ENCODE data around the gene SCN5A.

SCN5A gene

DNA sequence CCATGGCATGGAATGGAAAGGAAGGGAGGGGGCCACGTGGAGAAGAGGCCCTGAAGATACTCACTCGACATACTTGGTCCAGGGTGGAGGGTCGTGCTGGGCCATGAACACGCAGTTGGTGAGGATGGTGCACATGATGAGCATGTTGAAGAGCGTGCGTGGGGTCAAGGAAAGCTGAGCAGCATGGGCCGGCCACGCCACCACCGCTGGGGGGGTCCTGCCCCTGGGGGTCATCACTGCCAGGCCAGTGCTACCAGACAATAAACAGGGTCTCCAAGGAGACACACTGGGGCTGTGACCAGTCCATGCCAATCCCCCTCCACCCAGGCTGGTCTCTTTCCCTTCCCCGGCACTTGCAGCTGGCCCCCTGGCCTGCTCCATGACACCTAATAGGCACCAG lies 27.2 kb downstream of the SCN5A start:
- TF ChIP-seq, protein P1, sequence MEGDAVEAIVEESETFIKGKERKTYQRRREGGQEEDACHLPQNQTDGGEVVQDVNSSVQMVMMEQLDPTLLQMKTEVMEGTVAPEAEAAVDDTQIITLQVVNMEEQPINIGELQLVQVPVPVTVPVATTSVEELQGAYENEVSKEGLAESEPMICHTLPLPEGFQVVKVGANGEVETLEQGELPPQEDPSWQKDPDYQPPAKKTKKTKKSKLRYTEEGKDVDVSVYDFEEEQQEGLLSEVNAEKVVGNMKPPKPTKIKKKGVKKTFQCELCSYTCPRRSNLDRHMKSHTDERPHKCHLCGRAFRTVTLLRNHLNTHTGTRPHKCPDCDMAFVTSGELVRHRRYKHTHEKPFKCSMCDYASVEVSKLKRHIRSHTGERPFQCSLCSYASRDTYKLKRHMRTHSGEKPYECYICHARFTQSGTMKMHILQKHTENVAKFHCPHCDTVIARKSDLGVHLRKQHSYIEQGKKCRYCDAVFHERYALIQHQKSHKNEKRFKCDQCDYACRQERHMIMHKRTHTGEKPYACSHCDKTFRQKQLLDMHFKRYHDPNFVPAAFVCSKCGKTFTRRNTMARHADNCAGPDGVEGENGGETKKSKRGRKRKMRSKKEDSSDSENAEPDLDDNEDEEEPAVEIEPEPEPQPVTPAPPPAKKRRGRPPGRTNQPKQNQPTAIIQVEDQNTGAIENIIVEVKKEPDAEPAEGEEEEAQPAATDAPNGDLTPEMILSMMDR (IDR thresholded peaks at IDR 0.05; ENCODE audit: borderline replicate concordance, control extremely low read depth, extremely low read depth, insufficient read depth, missing control alignments) = no peak
- in situ Hi-C loops (cut with MboI; ENCODE audit: low sequenced_read_pairs, unreplicated experiment) = no loop called here
- no peak for DNase-seq (ENCODE audit: low spot score)

DNA sequence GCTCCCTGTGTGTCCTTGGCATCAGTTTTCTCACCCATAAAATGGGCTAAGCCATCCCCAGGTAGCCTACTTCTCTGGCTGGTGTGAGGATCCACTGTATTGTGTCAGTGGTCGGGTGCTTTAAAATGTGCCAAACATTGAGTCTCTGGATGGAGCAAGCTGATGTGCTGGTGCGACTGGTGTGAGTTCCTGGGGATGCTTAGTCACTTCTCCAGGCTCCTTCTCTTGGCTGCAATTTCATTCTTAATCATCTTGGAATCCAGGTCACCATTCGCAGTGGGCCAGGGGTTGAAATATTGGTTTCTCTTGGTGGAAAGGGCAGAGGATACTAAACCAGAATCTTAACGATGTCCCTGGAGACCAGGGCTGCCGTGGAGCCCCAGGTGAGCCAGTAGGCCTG lies 29.3 kb downstream of the SCN5A start:
- TF ChIP-seq, protein P1 (IDR thresholded peaks at IDR 0.05; ENCODE audit: borderline replicate concordance, control extremely low read depth, extremely low read depth, insufficient read depth, missing control alignments) = no peak
- in situ Hi-C loops (cut with MboI; ENCODE audit: low sequenced_read_pairs, unreplicated experiment) = no loop called here
- DNase-seq (ENCODE audit: low spot score) = no peak

DNA sequence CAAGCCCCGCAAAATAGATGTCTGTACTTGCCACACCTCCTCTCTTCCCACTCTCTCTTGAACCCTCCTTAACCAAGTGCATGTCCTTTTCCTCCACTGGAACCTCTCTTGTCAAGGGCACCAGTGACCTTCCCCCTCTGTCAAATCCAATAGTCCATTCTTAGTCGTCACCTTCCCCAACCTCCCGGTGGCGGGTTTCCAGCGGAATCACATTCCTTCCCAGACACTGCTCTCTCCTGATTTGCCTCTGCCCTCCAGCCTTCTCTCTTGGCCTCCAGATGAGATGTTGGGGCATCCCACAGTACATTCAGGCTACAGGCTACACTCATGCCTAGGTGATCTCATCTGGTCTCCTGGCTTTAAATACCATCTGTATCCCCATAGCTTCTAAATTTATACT lies 31.1 kb downstream of the SCN5A start:
- in situ Hi-C loops (cut with MboI; ENCODE audit: low sequenced_read_pairs, unreplicated experiment) = no loop called here
- no peak for DNase-seq (ENCODE audit: low spot score)

DNA sequence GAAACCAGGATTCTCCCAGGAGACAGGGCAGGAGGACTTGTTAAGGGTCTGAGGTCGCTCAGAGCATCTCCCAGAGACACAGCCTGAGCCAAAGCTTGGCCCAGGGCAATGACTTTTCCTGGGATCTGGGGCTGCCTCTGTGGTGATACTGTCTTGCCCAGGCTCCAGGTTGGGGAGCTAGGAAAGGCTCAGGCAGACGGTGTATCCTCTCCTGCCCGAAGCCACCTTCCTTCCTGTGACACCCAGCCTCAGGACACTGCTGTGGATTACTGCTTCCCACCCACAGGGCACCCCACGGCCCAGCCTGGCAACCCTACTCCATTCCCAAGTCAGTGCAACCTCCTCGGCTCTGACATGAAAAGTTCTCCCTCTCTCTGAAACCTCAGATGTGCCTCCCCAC lies 31.9 kb downstream of the SCN5A start:
- DNase-seq (ENCODE audit: low spot score) = no peak
- TF ChIP-seq, protein P1 (IDR thresholded peaks at IDR 0.05; ENCODE audit: borderline replicate concordance, control extremely low read depth, extremely low read depth, insufficient read depth, missing control alignments) = no peak
- in situ Hi-C loops (cut with MboI; ENCODE audit: low sequenced_read_pairs, unreplicated experiment) = no loop called here

More for the DNA sequence above, 31.1 kb downstream of the SCN5A start:
- TF ChIP-seq, protein P1 (IDR thresholded peaks at IDR 0.05; ENCODE audit: borderline replicate concordance, control extremely low read depth, extremely low read depth, insufficient read depth, missing control alignments) = no peak

- in situ Hi-C loops (cut with MboI; ENCODE audit: low sequenced_read_pairs, unreplicated experiment) = no loop called here
- TF ChIP-seq, protein P1 (IDR thresholded peaks at IDR 0.05; ENCODE audit: borderline replicate concordance, control extremely low read depth, extremely low read depth, insufficient read depth, missing control alignments) = no peak
- no peak for DNase-seq (ENCODE audit: low spot score)
Measured at GRCh38 chr3:38617137-38617536, 32.4 kb downstream of the SCN5A start.

DNA sequence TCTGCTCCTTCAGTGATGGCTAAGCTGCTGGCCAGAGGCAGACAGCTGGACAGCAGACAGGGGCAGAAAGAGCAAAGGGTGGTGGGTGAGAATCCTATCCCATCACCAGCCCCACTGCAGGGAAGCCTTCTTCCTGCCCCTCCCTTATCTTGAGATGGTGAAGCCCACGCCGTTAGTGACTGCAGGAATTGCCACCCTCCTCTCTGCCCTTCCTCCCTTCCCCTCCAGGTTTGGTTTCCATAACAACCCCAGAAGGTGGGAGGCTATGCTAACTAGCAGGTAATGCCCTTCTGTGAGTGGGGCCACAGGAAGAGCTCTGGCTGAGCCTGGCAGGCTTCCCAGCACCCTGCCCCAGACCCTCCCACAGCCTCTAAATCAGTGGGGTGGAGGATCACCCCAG lies 32.8 kb downstream of the SCN5A start:
- no peak for DNase-seq (ENCODE audit: low spot score)
- in situ Hi-C loops (cut with MboI; ENCODE audit: low sequenced_read_pairs, unreplicated experiment) = no loop called here
- TF ChIP-seq, protein P1 (IDR thresholded peaks at IDR 0.05; ENCODE audit: borderline replicate concordance, control extremely low read depth, extremely low read depth, insufficient read depth, missing control alignments) = no peak

DNA sequence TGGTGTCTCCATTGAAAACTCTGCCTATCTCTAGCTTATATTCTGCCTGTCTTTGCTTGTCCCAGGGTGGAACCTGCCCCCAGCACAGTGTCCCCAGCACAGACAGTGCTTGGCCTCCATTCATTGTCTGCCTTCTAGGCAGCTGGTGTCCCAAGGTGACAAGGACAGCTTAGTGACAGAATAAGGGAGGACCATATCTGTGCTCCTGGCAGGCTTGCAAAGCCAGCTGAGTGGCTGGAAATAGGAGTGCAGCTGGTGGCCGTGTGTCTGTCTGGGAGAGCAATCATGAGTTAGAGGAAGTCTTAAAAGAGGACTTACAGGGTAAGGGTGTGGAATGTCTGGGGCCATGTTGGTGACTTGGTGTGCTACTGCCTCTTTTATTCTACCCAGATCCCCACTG lies 33.4 kb downstream of the SCN5A start:
- TF ChIP-seq, protein P1 (IDR thresholded peaks at IDR 0.05; ENCODE audit: borderline replicate concordance, control extremely low read depth, extremely low read depth, insufficient read depth, missing control alignments) = no peak
- no peak for DNase-seq (ENCODE audit: low spot score)
- in situ Hi-C loops (cut with MboI; ENCODE audit: low sequenced_read_pairs, unreplicated experiment) = no loop called here

Data from GM13976 (cell line).